MCF 10A (cell line): ENCODE measurements around the gene PACC1. TPM values are rescaled to one million over a fixed set of nuclear protein-coding genes. Genes with fewer than 3 reads are reported as not detected.

Experiments
- BruUV-seq: library from RNA; stranded (reverse); fragments of 400-500 nt; replicated peaks from 2 replicates; lab custom pipeline; 2021; lab: Mats Ljungman, UMichigan
- CTCF ChIA-PET: fragments of 300-600 bp; sonication (Branson Sonifier 250); formaldehyde crosslinking; extraction: SDS; loops from one replicate; lab custom pipeline; 2021; ENCODE audit warnings: antibody characterized with exemption, inconsistent platforms; lab: Yijun Ruan, JAX
- POLR2A ChIA-PET: fragments of 300-600, 350-650 bp; sonication (Branson Sonifier 250); formaldehyde crosslinking; extraction: SDS; loops from one replicate; lab custom pipeline; 2020; ENCODE audit warnings: antibody characterized with exemption, inconsistent platforms; lab: Yijun Ruan, JAX
- DNase-seq: peaks from one replicate; pipeline ENCODE4 v3.0.0-alpha.2; 2018; ENCODE audit not compliant: unreplicated experiment
- H3K27ac Mint-ChIP-seq: one replicate; pipeline ENCODE4 v1.8.0; 2022; ENCODE audit warnings: mild to moderate bottlenecking, low read depth, mixed read lengths; ENCODE audit not compliant: unreplicated experiment
- H3K27me3 Mint-ChIP-seq: one replicate; pipeline ENCODE4 v1.8.0; 2022; ENCODE audit warnings: mixed read lengths; ENCODE audit not compliant: insufficient read depth, unreplicated experiment
- H3K36me3 Mint-ChIP-seq: one replicate; pipeline ENCODE4 v1.8.0; 2022; ENCODE audit warnings: mild to moderate bottlenecking, moderate library complexity, mixed read lengths; ENCODE audit not compliant: insufficient read depth, unreplicated experiment
- H3K4me1 Mint-ChIP-seq: one replicate; pipeline ENCODE4 v1.8.0; 2022; ENCODE audit warnings: mixed read lengths; ENCODE audit not compliant: insufficient read depth, unreplicated experiment
- H3K4me3 Mint-ChIP-seq: one replicate; pipeline ENCODE4 v1.8.0; 2022; ENCODE audit warnings: mild to moderate bottlenecking, moderate library complexity, mixed read lengths; ENCODE audit not compliant: unreplicated experiment
- H3K9me3 Mint-ChIP-seq: one replicate; pipeline ENCODE4 v1.8.0; 2022; ENCODE audit warnings: mixed read lengths; ENCODE audit not compliant: unreplicated experiment
- intact Hi-C: fragments of 100-400 bp; cut with micrococcal nuclease; formaldehyde crosslinking; loops from 2 replicates; pipeline ENCODE4 v1.14.1; 2022
- total RNA-seq: library from RNA; stranded (reverse); gene quantifications from 2 replicates; pipeline ENCODE4 v1.2.3, GENCODE V29; 2022
- TF ChIP-seq, protein P1 (sequence below): fragments of 200-600 bp; IDR thresholded peaks from one replicate; pipeline ENCODE4 v1.8.0; 2022; ENCODE audit warnings: antibody characterized with exemption, mild to moderate bottlenecking; ENCODE audit not compliant: unreplicated experiment

Gene PACC1
- total RNA-seq, 1 experiment from 2014 or later: 23.3 TPM

DNA sequence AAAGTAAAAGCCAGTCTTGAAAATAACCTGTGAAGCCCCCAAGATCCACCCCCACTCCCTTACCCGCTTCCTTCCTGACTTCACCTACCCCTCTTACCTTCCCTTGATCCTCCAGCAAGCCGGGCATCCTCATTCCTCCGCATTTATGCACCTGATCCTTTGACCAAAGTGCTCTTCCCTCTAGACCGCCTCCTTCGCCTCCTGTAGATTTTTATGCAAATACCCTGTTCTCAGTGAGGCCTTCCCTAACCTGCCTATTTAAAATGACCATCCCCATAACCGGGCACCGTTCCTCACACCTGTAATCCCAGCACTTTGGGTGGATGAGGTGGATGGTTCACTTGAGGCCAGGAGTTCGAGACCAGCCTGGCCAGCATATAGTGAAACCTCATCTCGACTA is 17.0 kb upstream of the PACC1 start:
- DNase-seq: no peak
- H3K4me1 Mint-ChIP-seq: peaks cover 35% of the 10 kb centered on the region
- H3K27me3 Mint-ChIP-seq: no peaks in the 10 kb centered on the region
- no peak overlapping the region for H3K4me3 Mint-ChIP-seq
- intact Hi-C loops: no loop called here
- TF ChIP-seq, protein P1, sequence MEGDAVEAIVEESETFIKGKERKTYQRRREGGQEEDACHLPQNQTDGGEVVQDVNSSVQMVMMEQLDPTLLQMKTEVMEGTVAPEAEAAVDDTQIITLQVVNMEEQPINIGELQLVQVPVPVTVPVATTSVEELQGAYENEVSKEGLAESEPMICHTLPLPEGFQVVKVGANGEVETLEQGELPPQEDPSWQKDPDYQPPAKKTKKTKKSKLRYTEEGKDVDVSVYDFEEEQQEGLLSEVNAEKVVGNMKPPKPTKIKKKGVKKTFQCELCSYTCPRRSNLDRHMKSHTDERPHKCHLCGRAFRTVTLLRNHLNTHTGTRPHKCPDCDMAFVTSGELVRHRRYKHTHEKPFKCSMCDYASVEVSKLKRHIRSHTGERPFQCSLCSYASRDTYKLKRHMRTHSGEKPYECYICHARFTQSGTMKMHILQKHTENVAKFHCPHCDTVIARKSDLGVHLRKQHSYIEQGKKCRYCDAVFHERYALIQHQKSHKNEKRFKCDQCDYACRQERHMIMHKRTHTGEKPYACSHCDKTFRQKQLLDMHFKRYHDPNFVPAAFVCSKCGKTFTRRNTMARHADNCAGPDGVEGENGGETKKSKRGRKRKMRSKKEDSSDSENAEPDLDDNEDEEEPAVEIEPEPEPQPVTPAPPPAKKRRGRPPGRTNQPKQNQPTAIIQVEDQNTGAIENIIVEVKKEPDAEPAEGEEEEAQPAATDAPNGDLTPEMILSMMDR: no peak
- CTCF ChIA-PET: interaction anchor here (0.7 to 8.1 kb wide), 8 partner anchors 9 to 439 kb away, joined by 3 to 88 read pairs (median 4); no protein-coding TSS in a partner anchor
- peak overlapping the region; percentile 81 for H3K27ac Mint-ChIP-seq
- no peaks in the 10 kb centered on the region for H3K9me3 Mint-ChIP-seq
- H3K36me3 Mint-ChIP-seq: peaks cover 6% of the 10 kb centered on the region
- no TSS peak for BruUV-seq
- POLR2A ChIA-PET: interaction anchor here (0.5 to 2.5 kb wide), 16 partner anchors 7 to 448 kb away, joined by 3 to 15 read pairs (median 4); partner anchors contain the start of genes ATF3, DTL, INTS7 and NSL1

DNA sequence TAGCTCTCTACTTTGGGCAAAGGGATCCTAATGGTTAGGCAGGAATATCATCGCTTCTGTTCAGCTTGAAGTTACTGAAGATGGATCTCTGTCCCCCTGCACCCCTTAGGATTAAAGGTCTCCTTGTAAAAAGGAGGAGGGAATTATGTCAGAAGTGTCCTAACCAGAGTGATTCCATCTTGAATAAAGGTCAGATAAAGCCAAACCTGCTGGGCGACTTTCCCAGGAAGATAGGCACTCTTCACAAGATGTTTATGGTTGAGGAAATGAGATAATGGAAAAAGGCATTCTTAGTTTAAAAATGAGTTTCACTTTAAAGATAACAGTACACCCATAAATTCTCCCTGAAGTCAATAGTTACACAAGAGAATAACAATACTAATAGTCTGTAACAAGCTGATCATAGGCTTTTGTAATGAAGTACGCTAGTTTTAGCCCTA is 16.3 kb upstream of the PACC1 start:
- ChIA-PET CTCF (interaction anchor here (0.6 to 8.1 kb wide), 10 partner anchors 9 to 429 kb away, joined by 3 to 88 read pairs (median 3); partner anchors contain the start of gene PACC1), POLR2A (interaction anchor here (0.6 to 0.8 kb wide), 3 partner anchors 22 to 145 kb away, joined by 3 read pairs; no protein-coding TSS in a partner anchor)
- peaks cover 6% of the 10 kb centered on the region for H3K36me3 Mint-ChIP-seq
- intact Hi-C loops: no loop called here
- BruUV-seq: no TSS peak
- TF ChIP-seq, protein P1: no peak
- no peak overlapping the region for H3K27ac Mint-ChIP-seq
- H3K9me3 Mint-ChIP-seq: no peaks in the 10 kb centered on the region
- no peak overlapping the region for H3K4me3 Mint-ChIP-seq
- H3K27me3 Mint-ChIP-seq: no peaks in the 10 kb centered on the region
- peaks cover 33% of the 10 kb centered on the region for H3K4me1 Mint-ChIP-seq
- no peak for DNase-seq

DNA sequence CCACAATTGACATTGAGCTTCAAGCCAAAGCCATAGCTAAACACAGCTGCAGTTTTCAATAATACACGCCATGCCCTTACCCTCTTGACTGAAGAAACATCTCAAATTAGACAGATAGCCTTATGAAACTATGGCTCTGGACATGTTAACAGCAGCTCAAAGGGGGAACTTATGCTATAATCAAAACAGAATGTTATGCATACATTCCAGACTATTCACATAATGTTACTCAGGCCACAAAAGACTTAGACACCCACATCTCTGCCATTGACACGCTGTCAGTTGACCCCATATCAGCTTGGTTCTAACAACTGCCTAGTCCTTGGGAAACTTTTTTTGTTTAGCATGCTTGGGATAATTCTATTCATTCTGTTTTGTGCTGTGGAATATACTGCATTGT is 15.7 kb upstream of the PACC1 start:
- intact Hi-C loops: no loop called here
- Mint-ChIP-seq H3K27me3 (no peaks in the 10 kb centered on the region), H3K4me1 (peaks cover 28% of the 10 kb centered on the region), H3K4me3 (no peak overlapping the region), H3K9me3 (no peaks in the 10 kb centered on the region), H3K36me3 (peaks cover 6% of the 10 kb centered on the region), H3K27ac (no peak overlapping the region)
- ChIA-PET POLR2A (interaction anchor here (0.6 to 1.6 kb wide), 5 partner anchors 16 to 144 kb away, joined by 3 to 4 read pairs (median 3); no protein-coding TSS in a partner anchor), CTCF (interaction anchor here (0.6 to 8.1 kb wide), 14 partner anchors 9 to 735 kb away, joined by 3 to 88 read pairs (median 4); partner anchors contain the start of gene PACC1)
- DNase-seq: no peak
- BruUV-seq: no TSS peak
- TF ChIP-seq, protein P1: no peak

- H3K4me3 Mint-ChIP-seq: no peak overlapping the region
- TF ChIP-seq, protein P1: no peak
- intact Hi-C loops: no loop called here
- peaks cover 17% of the 10 kb centered on the region for H3K27me3 Mint-ChIP-seq
- DNase-seq: peak; percentile 30
- H3K36me3 Mint-ChIP-seq: no peaks in the 10 kb centered on the region
- H3K9me3 Mint-ChIP-seq: no peaks in the 10 kb centered on the region
- no peak overlapping the region for H3K27ac Mint-ChIP-seq
- ChIA-PET CTCF (interaction anchor here (0.6 to 8.1 kb wide), 10 partner anchors 13 to 693 kb away, joined by 3 to 88 read pairs (median 4); partner anchors contain the start of genes DTL and INTS7), POLR2A (interaction anchor here (0.6 to 1.1 kb wide), 5 partner anchors 14 to 340 kb away, joined by 3 to 5 read pairs (median 3); partner anchors contain the start of gene PACC1)
- peaks cover 15% of the 10 kb centered on the region for H3K4me1 Mint-ChIP-seq
- no TSS peak for BruUV-seq
Observed at GRCh38 chr1:212428496-212428895, 13.8 kb upstream of the PACC1 start.
